OCI-LY1 (cell line): Measurements from ENCODE around the gene ZNF226.

Source experiments
- CTCF ChIP-seq: fragments of 200-600 bp; sonication (generic), shearing (Covaris generic); IDR thresholded peaks from 2 replicates; pipeline ENCODE4 v1.5.1; 2017; ENCODE audit warnings: mild to moderate bottlenecking, antibody characterized with exemption, low read length, moderate library complexity, mixed read lengths
- EZH2 ChIP-seq: fragments of 200-600 bp; sonication (generic), shearing (Covaris generic); IDR thresholded peaks from 2 replicates; pipeline ENCODE4 v1.8.0; 2017; ENCODE audit warnings: borderline replicate concordance, mixed run types, mild to moderate bottlenecking, antibody characterized with exemption, low read length, moderate library complexity, mixed read lengths

GRCh38 chr19:44176590-44176989 is 11.7 kb downstream of the ZNF226 start:
- TF ChIP-seq CTCF (no peak), EZH2 (no peak)
